Suprapubic skin (tissue), 3 donors: ENCODE results near the gene PANK4.

ENCODE experiments used
- CTCF ChIP-seq, 2 donors: fragments of 200-600 bp in 1 of 2; fragments of 450-650 bp in 1 of 2; sonication (generic) in 1 of 2; IDR thresholded peaks; one replicate each; pipeline ENCODE4 v1.5.1; 2016 to 2019; ENCODE audit warnings: antibody characterized with exemption in 2 of 2, mild to moderate bottlenecking in 1 of 2, moderate library complexity in 1 of 2
- POLR2AphosphoS5 ChIP-seq, 3 donors: sonication (generic); formaldehyde crosslinking; IDR thresholded peaks; one replicate each; pipeline ENCODE4 v1.6.1; 2017; ENCODE audit warnings: antibody characterized with exemption in 3 of 3

- no peak for TF ChIP-seq POLR2AphosphoS5 (IDR thresholded peaks at IDR 0.05)
- TF ChIP-seq CTCF (IDR thresholded peaks at IDR 0.05) = no peak
Observed at GRCh38 chr1:2533365-2533764, 7.0 kb upstream of the PANK4 start.
